ENCODE data around the gene XIRP2. TPM values are rescaled to one million over a fixed set of nuclear protein-coding genes. Genes with fewer than 3 reads are reported as not detected.

The XIRP2 gene
- total and polyA plus RNA-seq, 10 of the 15 experiments (the other 5 are each of a cell fraction or from before 2014, with no cell fraction given) = 0.03 TPM; not detected in 9

GRCh38 chr2:167136879-167137596 lies 248.8 kb downstream of the XIRP2 start:
- no peaks in the 10 kb centered on the region for H4K20me1 ChIP-seq (ENCODE audit: control insufficient read depth, insufficient read depth)
- CTCF ChIA-PET = no interaction called here
- H3K4me3 ChIP-seq = no peak overlapping the region
- no peaks in the 10 kb centered on the region for H3K36me3 ChIP-seq (ENCODE audit: control insufficient read depth in 2 of 2, insufficient read depth in 2 of 2, low read length in 1 of 2)
- no peak overlapping the region for H3K9ac ChIP-seq (ENCODE audit: control insufficient read depth, insufficient read depth, low read length)
- SMC1A ChIA-PET (ENCODE audit: uncharacterized antibody, unreplicated experiment) = no interaction called here
- intact Hi-C loops (cut with micrococcal nuclease; ENCODE audit: unreplicated experiment) (no loop called here), in situ Hi-C loops (cut with MboI) (no loop called here)
- H2AFZ ChIP-seq (ENCODE audit: control insufficient read depth, low read depth, low read length) = no peak overlapping the region
- no peak overlapping the region for H3K27ac ChIP-seq (ENCODE audit: control insufficient read depth, insufficient read depth)
- RAD21 ChIA-PET (ENCODE audit: unreplicated experiment) = no interaction called here
- no peak for TF ChIP-seq TAF1 (IDR thresholded peaks at IDR 0.05; ENCODE audit: borderline replicate concordance, low read depth, low read length)
- TF ChIP-seq EED (IDR thresholded peaks at IDR 0.05; ENCODE audit: low read depth) = no peak
- TF ChIP-seq SMAD1 (IDR thresholded peaks at IDR 0.05; ENCODE audit: low read depth, partially characterized antibody) = no peak
- no peak for TF ChIP-seq ZNF207 (IDR thresholded peaks at IDR 0.05; ENCODE audit: borderline replicate concordance)
- TF ChIP-seq ZNF687 (IDR thresholded peaks at IDR 0.05) = no peak
- no peak for TF ChIP-seq JUNB (IDR thresholded peaks at IDR 0.05)
- TF ChIP-seq NFIC (IDR thresholded peaks at IDR 0.05; ENCODE audit: low read depth, low read length) = no peak
- TF ChIP-seq ZNF592 (IDR thresholded peaks at IDR 0.05) = no peak
- ATAC-seq (no peak), DNase-seq (ENCODE audit: low read depth, low spot score) (no peak), FAIRE-seq (no peak)
- H3K27me3 ChIP-seq (replicated peaks in 1 of 2; ENCODE audit: control insufficient read depth in 2 of 2, insufficient read depth in 2 of 2, low read length in 1 of 2) = no peaks in the 10 kb centered on the region
- BruUV-seq (replicated peaks) = no TSS peak
- H3K4me1 ChIP-seq (ENCODE audit: control insufficient read depth, insufficient read depth, low read length) = no peaks in the 10 kb centered on the region
- no peaks in the 10 kb centered on the region for H3K9me3 ChIP-seq (replicated peaks; ENCODE audit: control insufficient read depth, insufficient read depth, low read length)
- no peak overlapping the region for H3K4me2 ChIP-seq (ENCODE audit: control insufficient read depth, insufficient read depth)
- H3K79me2 ChIP-seq (ENCODE audit: control insufficient read depth, insufficient read depth, low read length) = no peaks in the 10 kb centered on the region
- 38% methylated on average over 5 of the region's 5 CpGs for WGBS (ENCODE audit: insufficient coverage, insufficient replicate concordance, low lambda C conversion rate, missing lambda C conversion rate)
- POLR2A ChIA-PET = no interaction called here
